Neural progenitor cell (in vitro differentiated cells): Measurements from ENCODE around the gene COL4A5.

Experiments
- EZH2 ChIP-seq: fragments of 200-600 bp; sonication (generic); IDR thresholded peaks from 2 replicates; pipeline ENCODE4 v1.6.1; 2017; ENCODE audit warnings: antibody characterized with exemption, mild to moderate bottlenecking, moderate library complexity
- EZH2phosphoT487 ChIP-seq: fragments of 200-600 bp; sonication (generic); IDR thresholded peaks from 2 replicates; pipeline ENCODE4 v1.6.1; 2017; ENCODE audit warnings: antibody characterized with exemption
- TF ChIP-seq, protein P1 (sequence below): fragments of 200-600 bp; sonication (generic); IDR thresholded peaks from 2 replicates; pipeline ENCODE4 v1.5.1; 2017; ENCODE audit warnings: antibody characterized with exemption, mild to moderate bottlenecking

DNA sequence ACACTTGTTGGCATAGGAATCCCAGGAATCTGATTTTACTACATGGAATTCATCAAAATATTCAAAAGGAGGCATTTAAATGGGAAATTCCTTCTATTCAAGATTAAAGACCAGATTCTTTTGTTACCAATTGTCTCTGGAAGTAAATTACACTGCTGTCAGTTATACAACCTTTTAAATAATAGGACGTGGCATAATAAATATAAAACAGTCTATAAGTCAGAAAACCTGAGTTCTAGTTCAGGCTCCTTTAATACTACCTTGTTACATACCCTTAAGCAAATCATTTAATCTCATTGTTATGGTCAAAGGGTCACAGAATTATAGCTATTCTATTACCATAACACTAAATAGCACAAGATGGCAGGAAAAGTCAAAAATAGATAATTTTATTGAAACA lies 20.2 kb upstream of the COL4A5 start:
- TF ChIP-seq, protein P1, sequence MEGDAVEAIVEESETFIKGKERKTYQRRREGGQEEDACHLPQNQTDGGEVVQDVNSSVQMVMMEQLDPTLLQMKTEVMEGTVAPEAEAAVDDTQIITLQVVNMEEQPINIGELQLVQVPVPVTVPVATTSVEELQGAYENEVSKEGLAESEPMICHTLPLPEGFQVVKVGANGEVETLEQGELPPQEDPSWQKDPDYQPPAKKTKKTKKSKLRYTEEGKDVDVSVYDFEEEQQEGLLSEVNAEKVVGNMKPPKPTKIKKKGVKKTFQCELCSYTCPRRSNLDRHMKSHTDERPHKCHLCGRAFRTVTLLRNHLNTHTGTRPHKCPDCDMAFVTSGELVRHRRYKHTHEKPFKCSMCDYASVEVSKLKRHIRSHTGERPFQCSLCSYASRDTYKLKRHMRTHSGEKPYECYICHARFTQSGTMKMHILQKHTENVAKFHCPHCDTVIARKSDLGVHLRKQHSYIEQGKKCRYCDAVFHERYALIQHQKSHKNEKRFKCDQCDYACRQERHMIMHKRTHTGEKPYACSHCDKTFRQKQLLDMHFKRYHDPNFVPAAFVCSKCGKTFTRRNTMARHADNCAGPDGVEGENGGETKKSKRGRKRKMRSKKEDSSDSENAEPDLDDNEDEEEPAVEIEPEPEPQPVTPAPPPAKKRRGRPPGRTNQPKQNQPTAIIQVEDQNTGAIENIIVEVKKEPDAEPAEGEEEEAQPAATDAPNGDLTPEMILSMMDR = no peak
- TF ChIP-seq EZH2phosphoT487 (no peak), EZH2 (no peak)
